Natural killer cell (primary cell): ENCODE results near the gene CATSPERB. TPM values are rescaled to one million over a fixed set of nuclear protein-coding genes. Genes with fewer than 3 reads are reported as not detected.

Experiments used
- ATAC-seq, 3 donors: fragments of 150-1000 bp in 2 of 3; fragments of 200-7000 bp in 1 of 3; cut with Tn5 transposase; 1 replicate in 1 of 3; 2 replicates in 2 of 3; pipeline ENCODE4 v1.10.0; 2021; ENCODE audit warnings: mild to moderate bottlenecking in 2 of 3, moderate library complexity in 2 of 3
- DNase-seq, 2 donors: peaks; one replicate each; pipeline versions ENCODE4 v3.0.0 to v3.0.0-alpha.2; 2013 to 2021; ENCODE audit warnings: mixed read lengths in 1 of 2
- H3K27ac ChIP-seq: one replicate; pipeline ENCODE4 v1.5.1; 2013; ENCODE audit warnings: mild to moderate bottlenecking, low read length
- H3K27me3 ChIP-seq: one replicate; pipeline ENCODE4 v1.6.1; 2013; ENCODE audit warnings: low read length; ENCODE audit not compliant: control insufficient read depth, insufficient read depth
- H3K36me3 ChIP-seq: one replicate; pipeline ENCODE4 v1.6.1; 2013; ENCODE audit warnings: low read length; ENCODE audit not compliant: control insufficient read depth, insufficient read depth
- H3K4me1 ChIP-seq: one replicate; pipeline ENCODE4 v1.6.1; 2013; ENCODE audit warnings: low read length; ENCODE audit not compliant: control insufficient read depth, insufficient read depth
- H3K4me3 ChIP-seq: one replicate; pipeline ENCODE4 v1.5.1; 2013; ENCODE audit warnings: low read length
- H3K9me3 ChIP-seq: one replicate; pipeline ENCODE4 v1.6.1; 2013; ENCODE audit warnings: low read length; ENCODE audit not compliant: control insufficient read depth, insufficient read depth
- H3K27ac Mint-ChIP-seq, 2 donors: one replicate each; pipeline ENCODE4 v1.8.0; 2022; ENCODE audit warnings: mild to moderate bottlenecking in 2 of 2, mixed read lengths in 2 of 2, moderate library complexity in 1 of 2
- H3K27me3 Mint-ChIP-seq, 2 donors: one replicate each; pipeline ENCODE4 v1.8.0; 2022; ENCODE audit warnings: low read depth in 2 of 2, mixed read lengths in 2 of 2
- H3K36me3 Mint-ChIP-seq: one replicate; pipeline ENCODE4 v1.8.0; 2022; ENCODE audit warnings: mixed read lengths
- H3K4me1 Mint-ChIP-seq, 2 donors: one replicate each; pipeline ENCODE4 v1.8.0; 2022; ENCODE audit warnings: mixed read lengths in 2 of 2
- H3K4me3 Mint-ChIP-seq: one replicate; pipeline ENCODE4 v1.8.0; 2022; ENCODE audit warnings: mild to moderate bottlenecking, moderate library complexity, mixed read lengths
- H3K9me3 Mint-ChIP-seq, 2 donors: one replicate each; pipeline ENCODE4 v1.8.0; 2022; ENCODE audit warnings: mixed read lengths in 2 of 2
- WGBS: methylation state at CpG from one replicate; pipeline ENCODE4 v1.1.7; 2013; ENCODE audit warnings: missing lambda C conversion rate; ENCODE audit not compliant: insufficient coverage; 5-methylcytosine and 5-hydroxymethylcytosine counted together
- intact Hi-C: fragments of 100-400 bp; cut with micrococcal nuclease; formaldehyde crosslinking; loops from one replicate; pipeline ENCODE4 v1.14.2; 2022
- total RNA-seq, 4 donors: library from RNA; stranded (reverse); fragments of 120-200 nt in 1 of 4; gene quantifications; one replicate each; pipeline versions ENCODE4 v1.2.3 to v1.2.4, GENCODE V29; 2013 to 2022
- TF ChIP-seq, protein P1 (sequence below): fragments of 200-600 bp; IDR thresholded peaks from one replicate; pipeline ENCODE4 v1.8.0; 2022; ENCODE audit warnings: antibody characterized with exemption

Gene CATSPERB, protein sequence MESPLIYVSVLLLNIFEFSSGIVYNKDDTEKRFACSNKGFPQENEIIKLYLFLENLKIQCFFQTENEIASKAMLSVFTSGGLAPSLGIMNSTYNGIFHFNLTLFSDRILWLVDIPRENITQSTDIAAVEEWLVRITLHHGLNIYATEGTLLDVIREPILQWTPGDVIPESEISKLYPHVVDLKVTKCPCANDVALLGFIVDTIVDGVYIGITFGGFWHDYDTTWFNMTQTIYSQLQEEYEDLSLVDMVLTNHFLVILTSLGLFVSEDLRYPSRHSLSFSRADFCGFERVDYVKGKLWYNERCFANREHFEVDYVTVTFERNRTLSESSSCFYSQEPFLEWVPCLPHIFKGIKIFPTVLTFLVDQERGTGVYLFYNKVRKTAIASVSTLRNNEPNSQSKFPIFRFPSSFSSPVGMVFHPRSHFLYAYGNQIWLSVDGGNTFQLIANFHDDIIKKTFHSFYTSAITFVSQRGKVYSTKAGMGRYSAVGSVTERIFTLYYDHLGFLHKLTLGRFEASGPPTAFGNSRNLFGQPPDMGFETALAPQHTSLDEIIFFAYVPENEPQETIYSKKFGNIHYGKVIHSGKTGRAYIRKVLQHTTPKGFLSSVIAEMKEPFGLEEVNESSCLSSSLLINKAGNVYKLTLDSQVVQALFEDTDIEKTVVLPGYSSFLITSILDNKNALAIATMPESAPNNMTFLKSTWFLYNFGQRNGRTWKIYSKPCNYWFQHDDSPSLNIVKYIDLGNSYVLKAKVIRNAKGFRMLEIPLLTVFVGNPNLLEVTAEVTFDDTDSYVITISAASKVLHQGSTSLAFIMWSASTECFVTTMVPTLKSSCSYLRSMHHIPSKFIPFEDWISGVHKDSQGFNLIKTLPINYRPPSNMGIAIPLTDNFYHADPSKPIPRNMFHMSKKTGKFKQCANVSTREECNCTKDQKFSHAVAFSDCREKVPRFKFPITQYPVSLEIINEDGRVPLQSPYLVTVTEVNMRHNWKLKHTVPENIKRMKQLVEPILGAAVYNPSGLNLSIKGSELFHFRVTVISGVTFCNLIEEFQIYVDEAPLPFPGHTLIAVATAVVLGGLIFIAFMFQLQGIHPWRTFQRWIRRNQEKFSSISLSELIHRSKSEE
- total RNA-seq, result 1 to 10 TPM; 3.1 to 5.8 (median 4.2) TPM
- total RNA-seq (2013), result 7.0 TPM

DNA sequence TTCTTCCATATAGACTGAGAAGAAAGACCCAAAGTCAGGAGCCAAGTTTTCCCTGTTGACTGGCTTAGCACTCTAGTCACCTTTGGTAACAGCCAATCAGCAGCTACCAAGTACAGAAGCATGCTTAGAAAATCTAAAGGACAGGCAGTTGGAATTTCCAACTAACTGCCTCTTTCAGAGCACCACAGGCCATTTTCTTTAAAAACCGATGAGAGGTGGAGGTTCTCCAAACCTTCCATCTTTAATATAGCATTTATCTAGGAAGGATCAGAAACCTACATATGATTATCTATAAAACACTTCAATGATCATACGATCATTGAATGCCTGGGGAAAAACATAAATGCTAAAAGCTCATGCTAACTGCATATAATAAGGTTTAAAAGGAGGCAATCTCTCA is at the start of gene CATSPERB:
CATSPERB (minus strand) TSS at position 101 of the 400 bp plus-strand sequence. CDS start 2,607 bp downstream, outside the sequence.
- H3K36me3 ChIP-seq, result no peaks in the 10 kb centered on the region
- Mint-ChIP-seq H3K27ac (no peak within 1 kb of the TSS), H3K27me3 (peaks cover 0 to 7% of the 10 kb centered on the region in 2 donors), H3K36me3 (no peaks in the 10 kb centered on the region), H3K9me3 (no peaks in the 10 kb centered on the region), H3K4me1 (no peaks in the 10 kb centered on the region), H3K4me3 (no peak within 1 kb of the TSS)
- intact Hi-C loops, result no loop called here
- H3K4me3 ChIP-seq, result no peak within 1 kb of the TSS
- ATAC-seq (no peak), DNase-seq (no peak)
- no peak within 1 kb of the TSS for H3K27ac ChIP-seq
- TF ChIP-seq, protein P1, sequence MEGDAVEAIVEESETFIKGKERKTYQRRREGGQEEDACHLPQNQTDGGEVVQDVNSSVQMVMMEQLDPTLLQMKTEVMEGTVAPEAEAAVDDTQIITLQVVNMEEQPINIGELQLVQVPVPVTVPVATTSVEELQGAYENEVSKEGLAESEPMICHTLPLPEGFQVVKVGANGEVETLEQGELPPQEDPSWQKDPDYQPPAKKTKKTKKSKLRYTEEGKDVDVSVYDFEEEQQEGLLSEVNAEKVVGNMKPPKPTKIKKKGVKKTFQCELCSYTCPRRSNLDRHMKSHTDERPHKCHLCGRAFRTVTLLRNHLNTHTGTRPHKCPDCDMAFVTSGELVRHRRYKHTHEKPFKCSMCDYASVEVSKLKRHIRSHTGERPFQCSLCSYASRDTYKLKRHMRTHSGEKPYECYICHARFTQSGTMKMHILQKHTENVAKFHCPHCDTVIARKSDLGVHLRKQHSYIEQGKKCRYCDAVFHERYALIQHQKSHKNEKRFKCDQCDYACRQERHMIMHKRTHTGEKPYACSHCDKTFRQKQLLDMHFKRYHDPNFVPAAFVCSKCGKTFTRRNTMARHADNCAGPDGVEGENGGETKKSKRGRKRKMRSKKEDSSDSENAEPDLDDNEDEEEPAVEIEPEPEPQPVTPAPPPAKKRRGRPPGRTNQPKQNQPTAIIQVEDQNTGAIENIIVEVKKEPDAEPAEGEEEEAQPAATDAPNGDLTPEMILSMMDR, result no peak
- 100% methylated on average over 1 of the region's 2 CpGs for WGBS
- no peaks in the 10 kb centered on the region for H3K4me1 ChIP-seq
- no peaks in the 10 kb centered on the region for H3K27me3 ChIP-seq
- no peaks in the 10 kb centered on the region for H3K9me3 ChIP-seq

DNA sequence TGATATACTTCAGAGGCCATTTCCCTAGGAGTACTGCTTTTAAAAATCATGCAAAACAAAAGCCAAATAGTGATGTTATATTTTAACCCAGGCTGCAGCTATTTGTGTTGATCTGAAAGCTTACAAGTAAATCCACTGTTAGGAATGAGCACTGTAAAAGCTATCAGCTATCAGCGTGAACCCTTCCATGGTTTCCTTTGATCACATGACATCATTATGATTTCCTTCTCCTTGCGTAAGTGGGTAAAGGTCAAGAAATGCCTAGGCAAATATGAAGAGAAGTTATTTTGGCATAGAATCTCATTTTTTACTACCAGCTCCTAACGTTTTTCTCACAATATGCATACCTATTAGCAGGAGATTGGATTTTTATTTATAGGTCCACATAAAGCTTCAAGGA is 48.6 kb upstream of the CATSPERB start:
- H3K36me3 ChIP-seq, result peaks cover 56% of the 10 kb centered on the region
- H3K4me3 ChIP-seq, result no peak overlapping the region
- DNase-seq (no peak), ATAC-seq (no peak)
- TF ChIP-seq, protein P1, result no peak
- H3K9me3 ChIP-seq, result no peaks in the 10 kb centered on the region
- Mint-ChIP-seq H3K9me3 (no peaks in the 10 kb centered on the region), H3K4me1 (no peaks in the 10 kb centered on the region), H3K36me3 (no peaks in the 10 kb centered on the region), H3K27ac (no peak overlapping the region), H3K27me3 (no peaks in the 10 kb centered on the region), H3K4me3 (no peak overlapping the region)
- no peak overlapping the region for H3K27ac ChIP-seq
- intact Hi-C loops, result no loop called here
- 67% methylated on average over 1 of the region's 3 CpGs for WGBS
- no peaks in the 10 kb centered on the region for H3K4me1 ChIP-seq
- no peaks in the 10 kb centered on the region for H3K27me3 ChIP-seq

DNA sequence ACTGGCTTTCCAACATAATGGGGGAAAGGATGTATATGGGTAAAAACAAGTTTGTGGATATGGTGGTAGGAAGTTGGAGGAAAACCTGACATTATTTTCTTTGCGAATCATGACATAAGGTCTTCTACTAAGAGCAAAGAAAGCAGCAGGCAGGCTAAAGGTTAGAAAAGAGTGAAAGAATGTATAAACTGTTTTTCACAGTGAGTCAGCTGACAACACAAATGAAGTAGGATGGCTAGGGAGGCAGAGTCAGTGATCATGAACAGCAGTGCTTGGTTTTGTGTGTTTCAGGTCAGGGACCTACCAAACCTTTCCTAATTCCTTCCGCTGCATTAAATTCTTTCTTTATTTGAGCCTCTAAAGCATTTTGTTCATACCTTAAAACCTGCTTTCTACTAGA is 46.3 kb upstream of the CATSPERB start:
- H3K9me3 Mint-ChIP-seq, result no peaks in the 10 kb centered on the region
- no peak for ATAC-seq
- H3K4me3 ChIP-seq, result no peak overlapping the region
- no peak overlapping the region for H3K4me3 Mint-ChIP-seq
- H3K9me3 ChIP-seq, result no peaks in the 10 kb centered on the region
- peaks cover 38% of the 10 kb centered on the region for H3K36me3 ChIP-seq
- no peak for DNase-seq
- intact Hi-C loops, result no loop called here
- 98% methylated on average over 2 of the region's 2 CpGs for WGBS
- no peak overlapping the region for H3K27ac Mint-ChIP-seq
- no peak overlapping the region for H3K27ac ChIP-seq
- no peaks in the 10 kb centered on the region for H3K27me3 ChIP-seq
- H3K4me1 ChIP-seq, result no peaks in the 10 kb centered on the region
- peaks cover 6 to 12% of the 10 kb centered on the region in 2 donors for H3K4me1 Mint-ChIP-seq
- TF ChIP-seq, protein P1, result no peak
- H3K36me3 Mint-ChIP-seq, result no peaks in the 10 kb centered on the region
- H3K27me3 Mint-ChIP-seq, result no peaks in the 10 kb centered on the region
